NCI-H2196 (cell line): ENCODE measurements around the gene TBC1D10A.

ENCODE experiments used
- DNase-seq: peaks from one replicate; lab custom pipeline; 2025; ENCODE audit not compliant: unreplicated experiment; lab: John Stamatoyannopoulos, UW

TBC1D10A gene

GRCh38 chr22:30248484-30248883, 78.3 kb downstream of the TBC1D10A start:
- DNase-seq = no peak

- DNase-seq = no peak
Measured at GRCh38 chr22:30247974-30248373, 78.8 kb downstream of the TBC1D10A start.

GRCh38 chr22:30247561-30247960, 79.2 kb downstream of the TBC1D10A start:
- no peak for DNase-seq

- DNase-seq = no peak
Measured at GRCh38 chr22:30246814-30247376, 79.8 kb downstream of the TBC1D10A start.

- DNase-seq = no peak
Measured at GRCh38 chr22:30245985-30246813, 80.5 kb downstream of the TBC1D10A start, which contains the start of gene LIF. Gene LIF (minus strand): TSS chr22:30246759. CDS start chr22:30246695, 64 bp downstream.

- DNase-seq = no peak
Measured at GRCh38 chr22:30245181-30245984, 81.4 kb downstream of the TBC1D10A start.

GRCh38 chr22:30244641-30245040, 82.1 kb downstream of the TBC1D10A start:
- no peak for DNase-seq

- DNase-seq = no peak
Measured at GRCh38 chr22:30244066-30244465, 82.7 kb downstream of the TBC1D10A start.

GRCh38 chr22:30243661-30244060, 83.1 kb downstream of the TBC1D10A start:
- no peak for DNase-seq
